Right ventricle myocardium inferior (tissue), 1 donor: ENCODE results near the gene LRCH3. TPM values are rescaled to one million over a fixed set of nuclear protein-coding genes. Genes with fewer than 3 reads are reported as not detected.
A peak's percentile ranks its signal among the peaks of the same experiment; 100 is the strongest.
"Not testable (repeated sequence)": the region's sequence is repeated elsewhere in the genome, so short reads cannot be mapped to it uniquely, and the experiment has no call there.

Experiments used
- ATAC-seq: fragments of 200-7000 bp; cut with Tn5 transposase; one replicate; pipeline ENCODE4 v1.9.1; 2020; ENCODE audit warnings: mild to moderate bottlenecking, moderate library complexity
- DNase-seq: peaks from one replicate; pipeline ENCODE4 v3.0.0; 2021; ENCODE audit errors: missing footprints
- intact Hi-C: fragments of 100-400 bp; cut with DNase I; formaldehyde crosslinking; loops from one replicate; pipeline ENCODE4 v1.11.0; 2022
- total RNA-seq: library from RNA; stranded (reverse); fragmentation: NEBNext Ultra II Directional; extraction: Animal tissue kit (Norgen Biotek cat#: 25700); gene quantifications from one replicate; pipeline ENCODE4 v1.2.1, GENCODE V29; 2021
- donor health status: DM: no; HTN: yes; CAD: no; lungs with severe emphysema.

The LRCH3 gene
- total RNA-seq, 1 donor from 2014 or later = 17.9 TPM

DNA sequence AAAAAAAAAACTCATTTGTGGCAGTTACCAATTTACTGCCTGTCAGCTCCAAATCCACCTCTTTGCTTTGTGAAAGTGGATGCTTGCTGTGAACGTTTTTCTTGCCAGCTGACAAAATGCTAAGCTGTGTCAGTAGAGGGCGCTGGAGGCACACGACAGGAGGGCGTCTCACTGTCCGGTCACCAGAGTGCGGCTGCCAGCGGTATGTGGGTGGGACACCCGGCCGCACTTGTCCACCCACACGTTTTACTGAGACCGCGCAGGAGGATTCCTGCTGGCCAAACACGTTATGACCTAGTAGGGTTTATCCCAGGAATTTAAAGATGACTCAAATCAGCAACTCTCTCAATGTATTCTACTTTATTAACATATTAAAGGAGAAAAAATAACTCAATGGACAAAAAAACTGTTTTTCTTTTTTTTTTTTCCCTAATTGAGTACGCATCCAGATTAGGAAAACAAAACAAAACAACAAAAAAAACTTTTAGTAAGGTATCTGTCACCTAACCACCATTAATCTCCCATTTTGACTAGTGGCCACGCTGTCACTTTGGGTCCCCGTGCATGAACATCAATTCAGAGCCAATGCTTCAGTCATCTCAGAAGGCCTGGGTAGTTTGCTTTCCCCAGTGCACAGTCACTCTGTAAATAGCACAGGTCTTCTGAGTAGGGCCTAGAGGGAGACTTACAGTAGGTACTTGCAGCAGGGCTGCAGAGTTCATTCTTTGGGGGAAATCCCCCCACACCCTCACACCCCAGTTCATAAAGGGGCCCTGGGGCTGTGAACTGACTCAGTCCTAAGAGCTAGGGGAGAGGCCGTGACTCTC, 115.2 kb downstream of the LRCH3 start:
- ATAC-seq (peak; percentile 96), DNase-seq (peak; percentile 92)
- intact Hi-C loops = loop anchor here (2.0 kb wide), 1 partner anchor 37 kb away; no protein-coding TSS in a partner anchor

DNA sequence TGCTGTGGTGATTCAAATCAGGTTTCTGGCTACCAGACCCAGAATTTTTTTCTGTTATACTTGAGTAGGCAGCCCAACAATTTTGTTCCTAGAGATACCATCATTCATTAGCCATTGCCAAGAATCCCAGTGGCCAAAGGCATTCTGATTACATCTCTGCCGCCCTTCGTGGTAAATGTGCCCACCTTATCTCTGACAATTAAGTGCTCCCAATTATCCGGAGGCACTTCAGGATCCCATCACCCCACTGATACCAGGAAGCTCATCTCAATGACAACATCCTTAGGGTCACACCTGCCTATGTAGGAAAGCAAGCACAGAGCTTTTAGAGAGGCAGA, 115.8 kb downstream of the LRCH3 start:
- intact Hi-C loops = loop anchor here (2.0 kb wide), 1 partner anchor 36 kb away; no protein-coding TSS in a partner anchor
- no peak for DNase-seq
- no peak for ATAC-seq

DNA sequence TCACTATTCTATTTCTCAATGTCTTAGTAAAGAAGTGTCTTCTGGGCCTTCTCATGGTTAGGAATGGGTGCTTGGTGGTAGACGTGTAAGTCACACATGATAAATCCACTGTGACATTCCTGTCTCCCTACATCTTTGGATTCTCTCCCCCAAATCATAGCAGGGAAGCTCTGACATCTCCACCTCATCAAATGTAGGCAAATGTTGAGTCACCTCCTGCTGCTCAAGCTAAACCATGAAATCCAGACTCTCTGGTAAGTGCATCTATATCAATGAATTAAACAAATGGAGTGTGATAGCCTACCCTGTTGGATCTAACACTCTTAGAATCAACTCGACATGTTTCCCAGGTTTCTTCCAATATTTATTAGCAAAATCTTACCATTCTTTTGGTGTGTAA, 116.1 kb downstream of the LRCH3 start:
- intact Hi-C loops = loop anchor here (2.0 kb wide), 1 partner anchor 36 kb away; no protein-coding TSS in a partner anchor
- ATAC-seq = no peak
- no peak for DNase-seq

DNA sequence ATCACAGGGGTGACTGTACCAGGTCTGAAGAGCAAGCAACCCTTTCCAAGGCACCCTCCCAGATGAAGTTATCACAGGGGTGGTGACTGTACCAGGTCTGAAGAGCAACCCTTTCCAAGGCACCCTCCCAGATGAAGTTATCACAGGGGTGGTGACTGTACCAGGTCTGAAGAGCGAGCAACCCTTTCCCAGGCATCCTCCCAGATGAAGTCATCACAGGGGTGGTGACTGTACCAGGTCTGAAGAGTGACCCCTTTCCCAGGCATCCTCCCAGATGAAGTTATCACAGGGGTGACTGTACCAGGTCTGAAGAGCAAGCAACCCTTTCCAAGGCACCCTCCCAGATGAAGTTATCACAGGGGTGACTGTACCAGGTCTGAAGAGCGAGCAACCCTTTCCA, 117.5 kb downstream of the LRCH3 start:
- DNase-seq, ATAC-seq, intact Hi-C loops: not testable (repeated sequence)

DNA sequence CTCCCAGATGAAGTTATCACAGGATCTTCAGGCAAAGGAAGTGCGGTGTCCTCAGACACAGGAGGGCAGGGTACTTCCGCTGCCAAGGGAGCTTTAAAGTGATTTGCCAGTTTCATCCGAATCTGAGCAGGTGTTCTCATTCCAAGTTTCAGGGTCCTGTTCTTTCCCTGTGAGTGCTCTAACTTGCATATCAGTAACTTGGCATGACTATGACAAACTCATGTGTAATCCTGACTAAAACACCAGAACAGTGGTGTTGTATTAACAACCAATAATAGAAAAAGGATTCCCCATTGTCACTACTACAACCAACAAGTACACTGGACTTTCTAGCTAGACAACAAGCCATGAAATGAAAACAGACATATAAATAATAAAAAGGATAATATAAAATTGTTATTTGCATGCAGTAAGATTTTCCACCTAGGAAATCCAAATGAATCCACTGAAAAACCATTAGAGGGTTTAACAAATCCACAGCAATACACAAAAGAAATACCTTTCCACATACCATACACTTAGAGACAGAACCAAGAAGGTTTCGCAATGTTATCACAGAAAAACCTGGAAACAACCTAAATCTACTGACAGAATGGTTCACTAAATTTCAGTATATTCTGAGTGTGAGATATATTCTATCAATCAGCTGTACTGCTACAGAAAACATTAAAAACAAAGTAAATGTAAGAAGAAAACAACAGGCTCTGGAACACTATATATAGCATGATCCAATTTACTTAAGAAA, 118.1 kb downstream of the LRCH3 start:
- no peak for DNase-seq
- no peak for ATAC-seq
- intact Hi-C loops = no loop called here

DNA sequence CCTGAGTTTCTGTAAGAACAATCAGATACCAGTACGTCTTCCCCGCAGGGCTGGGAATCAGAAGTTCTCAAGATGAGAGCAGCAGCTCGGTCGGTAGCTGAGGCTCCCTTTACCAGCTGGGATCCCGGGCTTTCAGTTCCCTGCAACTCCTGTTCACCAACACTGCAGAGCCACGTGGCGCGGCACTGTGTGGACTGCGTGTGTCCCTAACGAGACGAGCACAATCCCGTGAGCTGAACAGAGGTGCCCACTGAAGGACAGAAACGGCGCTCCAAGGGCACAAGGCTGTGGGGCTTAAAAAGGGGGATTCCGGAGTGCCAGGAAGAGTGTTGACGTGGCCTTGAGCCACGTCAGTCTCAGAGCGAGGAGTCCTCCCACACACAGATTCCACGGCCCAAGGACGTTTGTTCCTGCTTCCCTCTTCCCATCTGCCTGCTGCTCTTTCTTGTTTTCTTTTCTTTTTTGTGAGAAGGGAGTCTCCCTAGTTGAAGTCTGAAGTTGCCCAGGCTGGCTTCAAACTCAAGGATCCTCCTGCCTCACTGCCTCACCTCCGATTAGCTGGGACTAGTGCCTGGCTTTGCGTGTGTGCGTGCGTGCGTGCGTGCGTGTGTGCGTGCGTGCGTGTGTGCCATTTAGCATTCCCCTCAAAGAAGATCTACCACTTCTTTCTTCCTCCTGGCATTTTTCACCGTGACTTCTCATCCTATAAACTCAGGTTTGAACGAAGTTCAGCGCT, 121.9 kb downstream of the LRCH3 start:
- DNase-seq (no peak), ATAC-seq (peak; percentile 48)
- intact Hi-C loops = no loop called here

DNA sequence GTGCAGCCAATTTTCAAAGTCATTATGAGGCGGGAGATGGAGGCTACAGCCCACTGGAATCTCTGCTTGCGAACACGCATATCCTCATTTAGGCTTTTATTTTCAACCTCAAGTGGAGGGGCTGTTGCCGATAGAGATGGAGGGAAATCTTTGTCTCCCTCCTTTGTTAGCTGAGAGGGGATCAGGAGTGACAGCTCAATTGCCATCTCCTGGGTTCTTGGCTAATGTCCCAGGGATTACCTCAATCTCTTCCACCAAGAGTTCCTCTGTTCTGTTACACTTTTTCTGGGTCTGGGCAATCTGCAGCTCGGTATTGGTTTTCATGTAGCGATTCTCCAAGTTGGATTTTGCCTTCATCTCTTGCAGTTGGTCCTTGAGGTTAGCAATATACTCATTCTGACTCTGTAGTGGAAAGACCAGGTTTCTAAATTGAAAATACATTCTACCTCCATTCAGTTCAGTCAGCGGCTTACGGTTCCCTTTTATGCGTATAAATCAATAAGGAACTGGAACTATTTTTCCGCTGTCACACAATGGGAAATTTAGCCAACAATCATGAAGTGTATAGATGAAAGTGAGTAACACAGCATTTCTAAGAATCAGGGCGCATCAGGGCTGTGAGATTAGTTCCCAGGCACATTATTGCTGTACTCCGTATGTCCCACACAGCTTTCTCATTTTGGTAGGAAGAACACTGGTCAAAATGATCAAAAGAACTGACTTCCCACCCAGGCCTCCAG, 122.8 kb downstream of the LRCH3 start:
- no peak for ATAC-seq
- no peak for DNase-seq
- intact Hi-C loops = no loop called here

DNA sequence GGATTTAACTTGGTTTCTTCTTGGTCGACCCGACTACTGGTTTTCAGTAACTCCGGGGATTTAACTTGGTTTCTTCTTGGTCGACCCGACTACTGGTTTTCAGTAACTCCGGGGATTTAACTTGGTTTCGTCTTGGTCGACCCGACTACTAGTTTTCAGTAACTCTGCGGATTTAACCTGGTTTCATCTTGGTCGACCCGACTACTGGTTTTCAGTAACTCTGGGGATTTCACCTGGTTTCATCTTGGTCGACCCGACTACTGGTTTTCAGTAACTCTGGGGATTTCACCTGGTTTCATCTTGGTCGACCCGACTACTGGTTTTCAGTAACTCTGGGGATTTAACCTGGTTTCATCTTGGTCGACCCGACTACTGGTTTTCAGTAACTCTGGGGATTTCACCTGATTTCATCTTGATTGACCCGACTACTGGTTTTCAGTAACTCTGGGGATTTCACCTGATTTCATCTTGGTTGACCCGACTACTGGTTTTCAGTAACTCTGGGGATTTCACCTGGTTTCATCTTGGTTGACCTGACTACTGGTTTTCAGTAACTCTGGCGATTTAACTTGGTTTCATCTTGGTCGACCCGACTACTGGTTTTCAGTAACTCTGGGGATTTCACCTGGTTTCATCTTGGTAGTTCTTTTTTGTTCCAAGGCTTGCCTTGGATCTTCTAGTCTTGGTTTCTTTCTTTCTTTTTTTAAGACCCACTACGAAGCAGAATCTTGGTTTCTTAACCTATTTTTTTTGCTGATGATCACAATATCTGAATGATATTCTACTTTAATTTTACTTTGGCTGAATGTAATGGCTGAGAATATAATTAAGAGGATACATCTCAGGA, 130.6 kb downstream of the LRCH3 start:
- intact Hi-C loops, DNase-seq, ATAC-seq: not testable (repeated sequence)

DNA sequence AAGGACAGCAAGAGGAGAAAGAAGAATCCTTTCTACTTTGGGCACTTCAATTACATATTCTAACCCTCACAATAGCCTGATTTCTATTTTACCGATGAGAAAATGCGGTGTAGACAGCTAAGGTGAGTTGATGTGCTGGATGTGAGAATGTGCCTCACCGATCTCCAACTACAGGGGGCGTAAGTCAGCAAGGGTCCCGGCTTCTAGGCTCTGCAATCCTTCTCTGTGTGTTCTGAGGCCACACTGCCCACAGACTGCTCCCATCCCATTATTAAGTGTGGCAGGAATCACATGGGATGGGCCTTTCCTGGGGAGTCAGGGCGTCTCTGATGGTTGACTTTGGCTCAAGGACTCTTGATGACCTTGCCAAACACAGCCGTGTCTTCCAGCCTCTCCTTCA, 135.4 kb downstream of the LRCH3 start:
- no peak for DNase-seq
- intact Hi-C loops = no loop called here
- no peak for ATAC-seq

DNA sequence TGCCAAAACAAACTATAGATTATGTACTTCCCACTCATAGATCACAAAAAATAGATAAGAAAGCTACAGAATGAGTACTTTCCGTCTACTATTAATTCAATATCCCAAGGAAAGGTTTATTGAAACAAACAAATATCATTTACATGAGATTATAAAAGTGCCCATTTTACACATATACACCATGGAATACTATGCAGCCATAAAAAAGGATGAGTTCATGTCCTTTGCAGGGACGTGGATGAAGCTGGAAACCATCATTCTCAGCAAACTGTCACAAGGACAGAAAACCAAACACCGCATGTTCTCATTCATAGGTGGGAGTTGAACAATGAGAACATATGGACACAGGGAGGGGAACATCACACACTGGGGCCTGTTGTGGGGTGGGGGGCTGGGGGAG, 136.5 kb downstream of the LRCH3 start:
- ATAC-seq, intact Hi-C loops, DNase-seq: not testable (repeated sequence)

DNA sequence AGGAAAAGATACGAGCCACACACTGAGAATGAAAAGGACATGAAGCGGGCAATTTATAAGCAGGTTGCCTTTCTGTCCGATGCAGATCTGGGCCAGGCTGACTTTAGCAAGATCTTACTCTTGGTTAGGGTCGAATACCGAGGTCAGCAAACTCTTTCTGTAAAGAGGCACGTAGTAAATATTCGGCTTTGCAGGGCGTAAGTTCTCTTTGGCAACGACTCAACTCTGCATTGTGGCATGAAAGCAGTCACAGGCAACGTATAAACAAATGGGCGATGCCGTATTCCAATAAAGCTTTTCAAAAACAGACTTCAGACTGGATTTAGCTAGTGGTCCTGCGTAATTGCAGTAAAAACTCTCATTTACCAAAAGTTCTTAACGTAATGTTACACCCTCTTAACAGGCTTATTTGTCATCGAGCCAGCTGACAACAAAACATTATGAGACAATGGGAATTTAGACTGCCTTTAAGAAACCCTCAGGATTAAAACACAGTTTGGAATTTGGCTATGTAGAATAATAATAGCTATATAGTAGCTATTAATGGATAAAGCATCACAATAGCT, 145.8 kb downstream of the LRCH3 start:
- ATAC-seq (no peak), DNase-seq (no peak)
- intact Hi-C loops = no loop called here

Other genes starting within 250 kb of the LRCH3 start
- 43.1 TPM for gene BDH1, start 235.3 kb upstream of the LRCH3 start, total RNA-seq
- 19.3 TPM for gene RUBCN, start 54.4 kb upstream of the LRCH3 start, total RNA-seq
- gene FYTTD1, start 41.4 kb upstream of the LRCH3 start, total RNA-seq = 65.2 TPM
- gene RPL35A, start 158.9 kb downstream of the LRCH3 start, total RNA-seq = 718 TPM
- gene LMLN, start 169.0 kb downstream of the LRCH3 start, total RNA-seq = 9.8 TPM